RWPE1 (cell line): ENCODE measurements around the gene KCNIP3.
A peak's percentile ranks its signal among the peaks of the same experiment; 100 is the strongest.

Experiments
- CTCF ChIA-PET: fragments of 350-600 bp; sonication (Branson Sonifier 250); formaldehyde crosslinking; extraction: SDS; loops from one replicate; lab custom pipeline; 2021; lab: Yijun Ruan, JAX
- POLR2A ChIA-PET: fragments of 400-600 bp; formaldehyde crosslinking; extraction: SDS; loops from one replicate; lab custom pipeline; 2020; ENCODE audit warnings: antibody characterized with exemption; ENCODE audit not compliant: low non-redundant PET; lab: Yijun Ruan, JAX
- DNase-seq: peaks from one replicate; pipeline ENCODE4 v3.0.0; 2012; ENCODE audit warnings: low spot score
- H3K27ac ChIP-seq: fragments of 450-650 bp; 2 replicates; pipeline ENCODE4 v1.5.1; 2017
- TF ChIP-seq, protein P1 (sequence below): fragments of 450-650 bp; conservative IDR thresholded peaks from 2 replicates; pipeline ENCODE4 v1.5.1; 2017; ENCODE audit warnings: low read depth, mild to moderate bottlenecking

Gene KCNIP3

DNA sequence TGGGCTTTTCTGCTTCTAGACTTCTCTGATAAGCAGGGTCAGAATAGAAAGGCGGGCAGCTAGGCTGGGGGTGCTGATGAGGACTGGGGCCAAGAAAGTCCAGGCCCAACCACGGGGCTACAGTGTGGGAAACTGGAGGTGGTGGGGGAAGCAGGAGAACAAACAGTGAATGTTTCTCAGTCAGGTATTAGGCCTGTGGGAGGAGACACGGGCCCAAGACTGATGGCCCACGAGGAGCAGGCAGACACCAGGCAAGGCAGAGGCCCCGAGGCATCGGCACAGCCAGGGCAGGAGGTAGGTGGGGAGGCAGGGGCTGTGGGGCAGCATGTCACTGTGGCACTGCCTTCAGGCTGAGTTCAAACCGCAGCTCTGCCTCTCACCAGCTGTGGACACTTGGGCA, 40.7 kb downstream of the KCNIP3 start:
- ChIA-PET POLR2A (no interaction called here), CTCF (interaction anchor here (0.6 kb wide), 1 partner anchor 321 kb away, joined by 3 read pairs; no protein-coding TSS in a partner anchor)
- TF ChIP-seq, protein P1, sequence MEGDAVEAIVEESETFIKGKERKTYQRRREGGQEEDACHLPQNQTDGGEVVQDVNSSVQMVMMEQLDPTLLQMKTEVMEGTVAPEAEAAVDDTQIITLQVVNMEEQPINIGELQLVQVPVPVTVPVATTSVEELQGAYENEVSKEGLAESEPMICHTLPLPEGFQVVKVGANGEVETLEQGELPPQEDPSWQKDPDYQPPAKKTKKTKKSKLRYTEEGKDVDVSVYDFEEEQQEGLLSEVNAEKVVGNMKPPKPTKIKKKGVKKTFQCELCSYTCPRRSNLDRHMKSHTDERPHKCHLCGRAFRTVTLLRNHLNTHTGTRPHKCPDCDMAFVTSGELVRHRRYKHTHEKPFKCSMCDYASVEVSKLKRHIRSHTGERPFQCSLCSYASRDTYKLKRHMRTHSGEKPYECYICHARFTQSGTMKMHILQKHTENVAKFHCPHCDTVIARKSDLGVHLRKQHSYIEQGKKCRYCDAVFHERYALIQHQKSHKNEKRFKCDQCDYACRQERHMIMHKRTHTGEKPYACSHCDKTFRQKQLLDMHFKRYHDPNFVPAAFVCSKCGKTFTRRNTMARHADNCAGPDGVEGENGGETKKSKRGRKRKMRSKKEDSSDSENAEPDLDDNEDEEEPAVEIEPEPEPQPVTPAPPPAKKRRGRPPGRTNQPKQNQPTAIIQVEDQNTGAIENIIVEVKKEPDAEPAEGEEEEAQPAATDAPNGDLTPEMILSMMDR: no peak
- H3K27ac ChIP-seq: no peak overlapping the region
- DNase-seq: no peak

DNA sequence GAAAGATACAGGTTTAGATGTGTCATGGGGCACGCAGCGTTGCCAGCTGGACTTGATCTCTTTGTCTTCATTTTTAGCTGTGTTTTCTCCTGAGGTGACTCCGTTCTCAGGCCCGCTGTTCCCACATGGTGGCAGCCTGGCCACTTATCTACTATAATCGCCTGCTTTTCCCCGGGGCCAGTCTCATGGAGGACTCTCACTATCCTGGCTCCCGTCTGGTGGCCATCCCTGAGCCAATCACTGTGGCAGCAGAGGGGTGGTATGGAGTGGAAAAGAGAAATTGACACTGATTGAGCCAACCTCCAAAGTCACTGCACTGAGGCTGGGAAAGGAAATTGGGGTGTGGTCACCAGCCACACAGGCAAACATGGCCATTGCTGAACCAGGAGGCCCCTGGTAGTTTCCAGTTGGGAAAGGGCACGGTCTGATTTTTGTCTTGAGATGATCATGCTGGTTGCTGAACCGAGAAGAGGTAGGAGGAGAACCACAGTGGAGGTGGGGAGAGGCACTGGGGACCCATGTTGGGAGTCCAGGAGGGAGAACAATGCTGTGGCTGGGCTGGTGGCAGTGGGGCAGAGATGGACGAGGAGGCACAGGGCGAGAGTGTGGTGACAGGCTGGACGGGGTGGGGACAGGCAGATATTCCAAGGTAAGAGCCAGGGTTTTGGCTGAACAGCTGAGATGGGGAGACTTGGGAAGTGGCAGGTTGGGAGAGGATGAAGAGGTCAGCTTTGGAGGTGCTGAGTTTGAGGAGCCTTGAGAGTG, 45.6 kb downstream of the KCNIP3 start:
- ChIA-PET CTCF (no interaction called here), POLR2A (no interaction called here)
- TF ChIP-seq, protein P1: no peak
- no peak for DNase-seq
- no peak overlapping the region for H3K27ac ChIP-seq

DNA sequence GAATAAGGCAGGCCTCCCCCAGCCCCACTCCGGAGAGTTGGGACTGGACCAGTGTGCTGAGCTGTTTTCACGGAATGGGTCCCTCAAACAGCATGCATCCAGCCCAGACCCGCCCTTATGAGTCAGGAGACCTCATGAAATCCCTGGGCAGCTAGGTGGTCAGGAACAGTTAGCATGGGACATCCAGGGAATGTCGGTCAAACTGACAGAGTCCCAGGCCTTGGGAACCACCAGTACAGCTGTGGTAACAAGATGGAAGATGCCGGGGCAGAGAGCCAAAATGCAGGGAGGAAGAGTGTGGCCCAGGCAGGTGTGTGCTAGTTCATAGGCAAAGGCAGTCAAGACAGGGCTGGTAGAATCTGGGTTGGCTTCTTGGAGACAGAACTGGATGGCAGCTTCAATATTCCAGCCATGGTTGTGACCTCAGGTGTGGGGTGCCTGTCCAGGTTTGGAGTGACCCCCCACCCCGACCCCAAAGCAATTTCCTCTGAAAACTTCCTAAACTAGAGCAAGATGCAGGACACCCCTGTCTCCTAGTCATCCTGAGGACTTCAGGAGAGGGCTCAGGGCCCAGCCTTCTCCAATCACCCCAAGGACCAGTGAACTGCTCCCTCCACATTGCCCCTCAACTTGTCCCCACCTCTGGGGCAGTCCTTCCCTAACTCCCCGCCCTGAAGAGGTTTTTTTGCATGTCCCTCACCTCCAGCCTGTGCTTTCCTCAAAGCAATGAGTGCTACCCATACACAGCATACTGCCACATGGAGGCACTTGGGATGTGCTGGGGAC, 46.5 kb downstream of the KCNIP3 start:
- DNase-seq: peak; percentile 43
- ChIA-PET POLR2A (no interaction called here), CTCF (interaction anchor here (1.7 kb wide), 1 partner anchor 13 kb away, joined by 7 read pairs; no protein-coding TSS in a partner anchor)
- TF ChIP-seq, protein P1: no peak
- H3K27ac ChIP-seq: no peak overlapping the region

DNA sequence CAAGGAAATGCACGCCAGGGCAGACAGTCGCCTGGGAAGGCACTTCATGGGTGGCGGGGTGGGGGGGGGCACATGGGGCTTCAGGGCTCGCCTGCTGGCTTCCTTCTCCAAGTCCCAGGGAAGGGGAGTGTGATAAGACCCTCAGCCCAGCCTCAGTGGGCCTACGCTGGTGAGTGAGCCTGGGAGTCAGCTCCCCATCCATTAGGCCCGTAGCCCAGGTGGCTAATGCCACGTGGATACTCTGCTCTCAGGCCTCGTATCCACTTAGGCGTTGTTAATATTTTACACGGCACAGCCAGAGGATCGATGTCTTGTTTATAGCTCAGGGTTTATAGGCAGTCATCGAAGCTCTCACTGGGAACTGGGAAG, 47.1 kb downstream of the KCNIP3 start:
- ChIA-PET CTCF (interaction anchor here (1.2 to 1.7 kb wide), 4 partner anchors 13 to 379 kb away, joined by 3 to 8 read pairs (median 5); no protein-coding TSS in a partner anchor), POLR2A (no interaction called here)
- no peak for DNase-seq
- no peak overlapping the region for H3K27ac ChIP-seq
- TF ChIP-seq, protein P1: no peak

DNA sequence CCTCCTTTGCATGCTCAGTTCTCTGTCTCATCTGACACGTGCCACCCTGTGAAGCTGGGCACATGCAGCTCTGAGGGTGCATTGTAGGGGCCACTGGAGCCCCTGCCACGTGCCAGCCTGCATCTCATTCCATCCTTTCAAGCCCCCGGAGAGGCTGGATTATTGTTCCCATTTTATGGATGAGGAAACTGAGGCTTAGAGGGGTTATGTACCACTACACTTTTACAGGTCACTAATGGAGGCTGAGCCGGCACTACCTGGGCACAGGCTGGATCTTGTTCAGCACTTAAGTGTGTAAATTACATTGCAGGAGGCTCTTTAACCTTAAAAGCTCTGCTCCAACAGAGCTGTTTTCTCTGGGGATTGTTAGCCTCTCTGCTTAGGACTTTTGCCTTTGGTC, 47.5 kb downstream of the KCNIP3 start:
- POLR2A ChIA-PET: no interaction called here
- TF ChIP-seq, protein P1: no peak

DNA sequence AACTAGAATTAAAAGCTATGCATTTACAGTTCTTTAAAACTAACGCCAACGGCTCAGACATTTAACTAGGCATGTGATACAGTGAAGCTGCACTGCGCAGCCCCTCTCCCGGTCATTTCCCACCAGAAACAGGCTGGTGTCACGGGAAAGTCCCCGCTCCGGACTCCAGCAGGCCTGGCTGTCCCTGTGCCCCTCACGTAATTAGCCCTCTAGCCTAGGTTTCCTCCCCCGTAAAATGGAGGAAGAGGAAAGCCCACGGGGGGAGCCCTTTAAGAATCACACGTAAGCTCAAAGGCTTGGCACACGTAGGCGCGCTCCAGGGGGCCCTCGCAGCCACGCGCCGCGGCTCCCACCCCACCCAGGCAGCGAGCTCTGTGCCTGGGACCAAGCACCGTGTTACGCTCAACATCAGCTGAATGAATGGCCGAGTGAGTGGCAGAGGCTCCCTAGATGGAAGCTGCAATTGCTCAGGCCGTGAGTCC, 48.0 kb downstream of the KCNIP3 start:
- ChIA-PET POLR2A (interaction anchor here (0.7 kb wide), 2 partner anchors 15 to 43 kb away, joined by 3 read pairs; no protein-coding TSS in a partner anchor), CTCF (interaction anchor here (0.6 to 1.7 kb wide), 22 partner anchors 9 to 379 kb away, joined by 3 to 8 read pairs (median 3); partner anchors contain the start of gene FAHD2A)
- H3K27ac ChIP-seq: peak overlapping the region; percentile 80
- no peak for DNase-seq
- TF ChIP-seq, protein P1: no peak

More for the DNA sequence above, 47.5 kb downstream of the KCNIP3 start:
- no peak for DNase-seq
- CTCF ChIA-PET: interaction anchor here (0.6 to 1.7 kb wide), 16 partner anchors 10 to 379 kb away, joined by 3 to 8 read pairs (median 4); partner anchors contain the start of gene FAHD2A
- no peak overlapping the region for H3K27ac ChIP-seq
